GM21576 (cell line): Measurements from ENCODE around the gene INPP5A.

Experiments used
- ATAC-seq: cut with Tn5 transposase; IDR thresholded peaks from one replicate; pipeline ENCODE4 v1.9.1; 2021; ENCODE audit warnings: mild to moderate bottlenecking, moderate library complexity; ENCODE audit not compliant: unreplicated experiment

INPP5A gene

DNA sequence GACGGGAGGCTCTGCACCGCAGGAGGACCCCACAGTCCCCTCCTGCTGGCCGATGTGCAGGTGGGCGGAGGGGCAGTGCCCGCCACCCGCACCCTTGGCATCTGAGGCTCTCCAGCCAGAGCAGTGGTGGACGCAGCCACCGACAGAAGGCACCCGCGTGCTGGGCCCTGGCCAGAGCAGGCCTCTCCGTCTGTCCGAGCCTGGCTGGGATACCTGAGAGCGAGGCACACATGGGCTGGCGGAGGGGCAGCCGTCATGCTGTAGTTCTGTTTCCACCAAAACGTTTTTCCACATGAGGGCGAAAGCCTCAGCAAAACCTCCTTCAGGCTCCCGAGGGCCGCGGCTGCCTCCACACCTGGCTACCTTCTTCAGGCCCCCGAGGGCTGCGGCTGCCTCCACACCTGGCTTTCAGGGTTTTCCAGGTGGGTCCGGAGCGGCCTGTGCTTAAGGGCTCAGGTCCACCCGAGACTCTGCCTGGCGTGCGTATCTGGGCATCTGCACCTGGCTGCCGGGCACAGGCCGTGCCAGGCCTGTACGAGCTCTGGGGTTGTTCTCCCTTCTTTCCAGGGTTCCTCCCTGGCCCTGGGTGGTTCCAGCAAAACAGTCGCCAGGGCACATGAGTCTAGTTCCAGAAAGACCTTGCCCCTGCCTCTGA is 115.5 kb downstream of the INPP5A start:
- no peak for ATAC-seq

DNA sequence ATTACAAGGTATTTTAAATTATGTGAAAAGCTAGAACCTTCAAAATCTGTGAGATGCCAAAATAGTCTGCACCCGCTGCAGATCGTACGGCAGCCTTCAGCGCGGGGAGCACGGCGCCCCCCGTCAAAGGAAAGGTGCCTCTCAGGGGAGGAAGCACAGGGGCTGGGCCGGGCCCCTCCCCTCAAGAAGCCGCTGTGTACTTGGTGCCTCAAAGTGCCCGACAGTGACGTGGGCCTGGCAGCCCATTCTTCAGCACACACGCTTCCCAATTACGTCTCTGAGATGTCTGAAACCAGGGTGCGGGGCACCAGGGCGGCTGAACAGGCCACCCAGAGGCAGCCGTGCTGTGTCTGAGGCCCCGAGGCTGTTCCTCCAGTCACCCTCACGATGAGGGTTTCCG is 116.1 kb downstream of the INPP5A start:
- ATAC-seq = no peak

DNA sequence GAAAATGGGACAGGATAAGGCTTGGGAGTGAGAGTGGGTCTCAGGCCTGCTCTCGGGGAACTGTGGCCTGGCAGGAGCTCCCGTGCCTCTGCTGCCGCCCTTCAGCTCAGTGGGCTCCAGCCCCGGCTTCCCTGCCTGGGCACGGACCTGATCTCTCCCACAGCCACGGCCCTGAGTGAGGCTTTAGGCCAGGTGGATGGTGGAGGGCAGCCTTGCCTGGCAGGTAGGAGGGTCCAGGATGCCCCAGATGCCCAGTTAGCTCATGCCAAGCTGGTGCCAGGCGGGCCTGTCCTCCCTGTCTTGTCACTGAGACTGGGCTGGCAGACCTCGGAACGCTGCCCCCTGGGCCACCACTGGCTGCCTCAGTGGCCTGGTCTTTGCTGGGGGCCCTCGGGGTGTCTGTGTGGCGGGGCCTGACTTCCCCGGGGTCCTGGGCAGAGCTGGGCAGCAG is 116.6 kb downstream of the INPP5A start:
- ATAC-seq = no peak

DNA sequence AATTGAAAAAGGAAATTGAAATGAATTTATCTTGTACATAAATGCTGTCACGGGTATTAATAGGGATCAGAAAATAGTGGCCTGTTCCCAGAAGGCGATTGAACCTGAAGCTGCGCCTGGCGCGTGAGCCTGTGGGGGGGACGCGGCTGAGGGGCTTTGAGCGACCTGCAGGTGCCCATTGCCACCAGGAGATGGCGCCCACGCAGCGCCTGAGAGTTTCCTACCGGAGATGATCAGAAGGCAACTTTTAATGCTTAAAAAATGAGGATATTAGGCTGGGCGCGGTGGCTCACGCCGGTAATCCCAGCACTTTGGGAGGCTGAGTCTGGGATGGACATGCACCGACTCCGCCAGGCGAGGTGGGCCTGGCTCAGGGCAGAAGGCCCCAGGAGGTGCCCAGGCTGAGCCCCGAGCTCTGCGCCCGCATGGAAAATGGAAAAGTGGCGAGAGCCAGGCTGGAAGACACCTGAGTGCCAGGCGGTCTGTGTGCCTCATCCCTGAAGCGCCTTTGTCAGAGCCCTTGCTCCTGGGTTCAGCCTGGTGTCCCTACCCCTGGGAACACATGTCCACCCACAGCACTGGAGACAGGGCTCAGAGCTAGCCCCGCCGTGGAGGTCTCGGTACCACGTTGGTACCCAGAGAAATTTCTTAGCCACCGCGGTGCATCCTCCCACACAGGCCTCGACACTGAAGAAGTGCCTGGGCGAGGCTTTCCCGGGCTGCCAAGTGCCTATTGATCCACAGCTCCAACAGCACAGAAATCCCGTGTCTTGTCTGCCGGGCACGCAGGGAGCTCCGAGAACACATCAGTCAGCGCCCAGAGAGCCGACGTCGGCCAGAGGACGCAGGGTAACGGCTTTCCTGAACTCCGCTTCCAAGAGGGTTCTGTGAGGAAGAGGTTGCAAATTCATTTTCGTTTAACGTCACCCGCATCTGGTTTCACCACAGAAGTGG is 117.4 kb downstream of the INPP5A start:
- ATAC-seq = no peak

DNA sequence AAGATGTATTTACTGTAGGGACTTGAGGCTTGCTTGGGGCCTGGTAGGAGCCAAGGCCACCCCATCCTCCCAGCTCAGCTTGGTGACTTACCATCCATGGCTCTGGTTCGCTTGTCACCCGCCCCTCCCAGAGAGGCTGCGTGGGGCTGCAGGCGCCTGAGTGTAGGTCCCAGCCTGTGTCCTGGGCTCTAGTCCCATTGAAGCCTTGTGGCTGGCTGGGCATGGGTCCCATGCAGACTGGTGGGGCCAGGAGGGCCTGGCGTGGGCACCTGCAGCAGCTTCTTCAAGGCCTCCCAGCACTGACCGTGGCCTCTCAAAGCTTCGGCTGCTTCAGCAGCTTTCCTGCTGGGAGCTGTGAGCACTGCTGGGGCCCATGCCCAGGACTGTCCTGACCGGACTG is 118.1 kb downstream of the INPP5A start:
- no peak for ATAC-seq

DNA sequence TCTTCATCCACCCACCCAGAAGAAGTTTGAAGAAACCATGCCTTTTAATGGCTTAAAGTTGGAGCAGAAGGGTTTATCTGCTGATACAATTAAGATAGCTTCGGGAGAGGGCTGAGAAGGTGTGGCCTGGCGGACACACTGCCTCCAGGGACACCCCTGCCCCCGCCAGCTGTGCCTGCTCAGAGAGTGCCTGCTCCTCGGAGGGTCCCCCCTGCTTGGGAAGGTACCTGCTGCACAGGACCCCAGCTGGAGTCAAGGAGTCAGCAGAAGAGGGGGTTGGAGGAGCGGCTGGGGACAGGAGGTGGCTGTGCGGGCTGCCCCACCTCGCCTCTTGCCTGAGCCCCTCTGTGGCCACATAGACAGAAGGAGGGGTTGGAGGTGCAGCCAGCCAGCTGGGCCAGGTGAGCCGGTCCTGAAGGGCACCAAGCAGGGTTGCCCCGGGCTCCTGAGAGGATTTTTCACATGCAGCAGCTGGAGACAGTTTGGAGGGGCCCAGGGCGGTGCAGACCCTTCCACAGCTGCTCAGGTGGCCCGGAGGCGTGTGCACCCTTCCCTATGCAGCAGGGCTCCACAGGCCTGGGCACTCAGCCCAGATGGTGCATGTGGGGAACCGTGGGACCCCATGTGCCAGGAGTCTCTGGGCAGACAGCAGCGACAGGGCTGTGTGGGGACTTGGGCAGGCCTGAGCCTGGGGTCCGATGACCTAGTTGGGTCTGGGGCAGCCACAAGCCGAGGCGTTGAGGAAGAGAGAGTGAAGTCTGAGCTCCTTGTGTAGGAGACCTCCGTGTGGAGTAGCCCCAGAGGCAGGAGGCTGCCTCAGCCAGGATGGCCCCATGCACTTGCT is 118.9 kb downstream of the INPP5A start:
- no peak for ATAC-seq

DNA sequence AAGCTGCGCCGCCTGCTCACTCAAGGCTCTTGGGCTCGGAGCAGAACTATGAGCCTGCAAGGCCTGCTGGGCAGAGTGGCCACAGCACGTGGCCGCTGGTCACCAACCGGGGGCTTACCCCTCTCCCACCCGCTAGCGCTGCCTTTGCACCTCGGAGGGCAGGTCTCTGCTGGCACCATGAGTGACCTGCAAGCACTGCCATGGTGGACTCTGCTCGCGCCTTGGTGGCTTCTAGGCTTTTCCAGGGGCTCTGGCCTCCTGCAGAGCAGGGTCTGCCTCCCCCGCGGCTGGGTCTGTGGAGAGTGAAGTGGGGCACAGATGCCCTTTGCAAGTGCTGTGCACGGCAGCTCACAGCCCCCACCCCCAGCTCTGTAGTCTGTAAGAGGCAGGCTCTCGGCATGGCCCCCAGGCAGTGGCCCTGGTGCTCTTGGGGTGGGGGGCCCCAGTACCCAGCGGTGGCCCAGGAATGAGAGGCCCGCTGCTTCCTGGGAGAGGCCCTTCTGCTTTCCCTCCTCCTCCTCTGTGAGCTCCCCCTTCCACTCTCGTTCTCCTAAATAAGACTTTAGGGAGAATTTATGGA is 119.6 kb downstream of the INPP5A start:
- no peak for ATAC-seq

DNA sequence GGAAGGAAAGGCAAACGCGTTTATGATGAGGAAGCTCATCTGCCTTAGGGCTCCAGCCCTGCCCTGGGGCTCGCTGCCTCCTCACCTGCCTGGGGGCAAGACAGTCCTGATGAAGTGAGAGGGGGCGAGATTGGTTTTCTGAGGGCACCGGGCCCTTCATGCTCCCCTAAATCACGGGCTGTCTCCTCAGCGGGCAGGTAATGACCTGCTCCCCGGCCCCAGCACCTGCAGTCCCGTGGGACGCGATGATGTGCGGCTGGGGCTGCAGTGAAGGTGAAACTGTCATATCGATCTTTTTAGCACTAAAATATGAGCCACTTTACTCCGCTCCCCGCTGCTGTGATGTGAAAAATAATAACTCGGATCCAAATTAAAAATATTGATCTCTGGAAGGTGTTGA is 120.2 kb downstream of the INPP5A start:
- no peak for ATAC-seq

DNA sequence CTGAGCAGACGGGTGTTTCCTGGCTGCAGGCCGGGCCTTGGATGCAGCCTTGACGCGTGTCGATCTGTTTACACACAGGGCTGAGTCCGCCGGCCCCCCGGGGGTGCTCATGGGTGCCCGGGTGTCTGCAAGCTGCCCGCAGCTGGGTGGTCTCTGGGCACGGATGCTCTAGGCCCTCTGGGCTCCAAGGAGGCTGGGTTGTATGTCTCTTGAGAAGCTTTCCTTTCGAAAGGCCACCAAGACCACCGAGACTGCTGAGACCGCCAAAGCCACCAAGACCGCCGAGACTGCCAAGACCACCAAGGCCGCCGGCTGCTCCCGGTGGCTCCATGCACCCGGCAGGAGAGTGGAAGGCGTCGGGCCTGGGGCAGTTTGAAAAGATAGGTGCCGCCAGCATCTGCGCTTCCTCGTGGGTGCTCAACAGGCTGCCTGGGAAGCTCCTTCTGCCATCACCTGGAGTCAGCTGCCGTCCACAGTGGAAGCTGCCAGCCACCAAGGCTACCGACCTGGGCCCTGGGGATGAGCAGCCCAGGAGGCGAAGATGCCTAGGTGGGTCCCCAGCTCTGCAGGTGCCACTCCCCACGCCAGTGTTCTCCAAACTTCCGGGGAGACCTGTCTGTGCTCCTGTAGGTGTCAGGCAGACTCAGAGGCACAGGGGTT is 121.1 kb downstream of the INPP5A start:
- ATAC-seq = no peak

DNA sequence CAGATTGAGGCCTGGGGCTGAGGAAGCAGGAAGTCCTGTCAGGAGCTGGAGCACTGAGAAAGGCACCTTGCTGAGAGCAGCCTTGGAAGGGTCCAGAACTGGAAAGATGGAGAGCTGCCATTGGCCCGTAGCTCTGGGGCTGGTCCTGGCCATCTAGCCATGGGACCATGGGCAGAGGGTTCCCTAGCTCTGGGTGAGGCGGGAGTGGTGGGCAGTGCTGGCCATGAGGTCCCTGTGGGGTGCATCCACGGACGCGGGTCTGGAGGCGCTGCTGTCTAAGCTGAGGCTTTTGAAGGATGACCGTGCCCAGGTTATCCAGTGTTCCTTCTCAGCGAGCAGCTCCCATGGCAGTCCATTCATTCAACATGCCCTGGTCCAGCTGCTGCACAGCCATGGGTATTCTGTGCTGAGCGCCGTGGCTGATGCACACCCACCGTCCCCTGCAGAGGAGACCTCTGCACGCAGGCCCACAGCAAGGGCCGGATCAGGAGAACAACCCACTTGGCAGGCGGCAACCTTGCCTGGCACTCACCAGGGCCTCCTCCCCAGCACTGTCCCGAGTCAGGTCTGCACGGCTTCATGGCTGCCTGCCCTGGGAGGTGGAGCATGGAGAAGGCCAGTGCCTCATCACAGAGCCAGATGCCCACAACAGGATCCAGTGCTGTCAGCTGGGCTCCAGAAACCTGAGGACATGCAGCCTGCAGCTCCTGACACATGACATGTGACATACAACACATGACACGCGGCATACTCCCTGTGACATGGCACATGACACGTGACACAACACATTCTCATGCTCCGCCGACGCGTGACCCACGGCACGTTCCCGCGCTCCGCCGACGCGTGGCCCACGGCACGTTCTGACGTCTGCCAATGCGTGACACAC is 121.9 kb downstream of the INPP5A start:
- ATAC-seq = no peak

DNA sequence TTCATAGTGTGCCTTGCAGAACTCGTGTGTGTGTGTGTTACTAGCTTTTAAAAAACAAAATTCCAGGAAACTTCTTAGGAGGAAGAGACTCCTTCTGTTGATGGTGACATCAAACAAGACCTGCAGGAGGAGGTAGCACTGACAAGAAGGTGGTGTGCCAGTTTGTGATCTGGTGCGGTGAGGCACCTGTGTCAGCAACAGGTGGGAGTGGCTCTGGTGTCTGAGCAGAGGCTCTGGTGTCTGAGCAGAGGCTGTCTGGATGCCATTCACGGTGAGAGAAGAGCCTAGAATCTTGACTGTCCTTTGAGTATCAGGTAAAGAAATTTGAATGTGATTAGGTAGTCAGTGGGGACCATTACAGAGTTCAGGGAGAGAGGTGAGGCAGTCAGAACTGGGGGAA is 122.8 kb downstream of the INPP5A start:
- no peak for ATAC-seq

DNA sequence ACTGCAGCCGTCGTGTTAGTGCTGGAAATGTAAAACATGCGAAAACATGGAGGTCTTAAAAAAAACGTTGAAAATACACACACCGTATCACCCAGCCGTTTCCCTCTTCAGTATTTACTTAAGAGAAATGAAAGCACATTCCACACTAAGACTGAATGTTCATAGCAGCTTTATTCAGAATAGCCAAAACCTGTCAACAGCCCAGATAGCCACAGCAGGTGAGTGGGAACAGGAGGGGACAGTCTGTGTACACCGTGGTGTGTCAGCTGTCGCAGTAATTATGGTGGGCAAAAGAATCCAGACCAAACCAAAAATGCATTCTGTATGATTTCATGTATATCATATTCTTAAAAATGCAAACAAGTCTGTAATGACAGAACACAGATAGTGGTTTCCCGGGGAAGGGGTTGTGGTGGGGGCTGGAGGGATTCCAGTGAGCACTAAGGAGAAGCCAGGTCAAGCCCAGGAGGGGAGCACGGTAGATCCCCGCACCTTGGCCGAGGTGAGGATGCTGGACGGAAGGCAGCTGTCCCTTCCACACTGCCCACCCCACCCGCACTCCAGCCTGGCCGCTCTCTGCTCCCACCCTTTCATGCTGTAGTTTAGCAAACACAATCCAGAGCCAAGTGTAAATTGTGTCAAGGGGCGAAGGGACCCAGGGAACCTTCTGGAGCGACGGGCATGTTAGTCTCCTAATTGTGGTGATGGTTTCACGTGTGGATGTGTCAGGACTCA is 124.8 kb downstream of the INPP5A start:
- ATAC-seq = no peak

DNA sequence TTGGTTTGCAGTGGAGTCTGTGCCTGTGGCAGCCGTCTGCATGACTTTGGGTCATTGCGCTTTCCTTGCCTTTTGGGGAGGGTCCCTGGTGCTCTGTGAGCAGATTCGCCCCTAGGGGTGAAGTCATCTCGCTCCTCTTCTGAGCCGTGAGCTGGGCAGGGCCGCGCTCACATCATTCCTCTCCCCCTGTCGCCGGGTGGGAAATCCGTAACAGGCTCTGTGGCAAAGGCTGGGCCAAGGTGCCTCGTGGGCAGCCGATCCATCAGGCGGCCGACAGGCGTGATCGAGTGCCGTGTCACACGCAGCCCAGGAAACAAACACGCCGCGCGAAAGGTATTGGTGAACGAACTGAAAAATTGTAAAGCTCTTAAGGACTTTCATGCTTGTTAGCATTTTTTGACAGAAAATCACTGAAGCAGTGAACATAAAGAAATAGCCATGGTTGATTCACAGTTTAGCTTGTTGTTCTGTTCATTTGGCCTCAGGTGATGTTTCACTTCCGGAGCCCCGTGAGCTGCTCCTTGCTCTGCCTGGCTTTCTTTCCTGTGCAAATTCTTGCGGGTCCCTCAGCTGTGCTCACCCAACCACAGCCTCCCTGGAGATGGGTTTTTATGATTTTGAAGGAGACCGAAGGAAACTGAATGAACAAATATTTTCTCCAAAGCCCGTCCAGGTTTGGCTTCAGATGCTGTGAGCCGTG is 126.2 kb downstream of the INPP5A start:
- ATAC-seq = no peak

DNA sequence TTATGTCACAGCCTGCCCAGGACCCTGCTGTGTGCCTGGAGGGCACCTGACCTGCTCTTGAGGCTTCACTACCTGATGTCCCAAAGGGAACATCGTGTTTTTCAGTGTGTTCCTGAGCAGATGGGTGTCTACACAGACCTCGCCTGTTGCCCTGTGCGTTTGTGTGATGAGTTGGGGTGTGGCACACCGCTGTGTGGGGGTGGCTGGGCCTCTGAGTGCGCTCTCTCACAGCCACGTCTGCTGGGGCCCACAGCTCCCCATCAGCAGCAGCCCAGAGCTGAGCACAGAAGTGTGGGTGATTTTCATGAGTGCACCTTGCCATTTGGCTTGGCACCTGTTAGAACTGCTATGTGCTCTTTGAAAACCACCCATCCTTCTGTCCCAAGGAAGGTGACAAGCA is 126.8 kb downstream of the INPP5A start:
- ATAC-seq = no peak

DNA sequence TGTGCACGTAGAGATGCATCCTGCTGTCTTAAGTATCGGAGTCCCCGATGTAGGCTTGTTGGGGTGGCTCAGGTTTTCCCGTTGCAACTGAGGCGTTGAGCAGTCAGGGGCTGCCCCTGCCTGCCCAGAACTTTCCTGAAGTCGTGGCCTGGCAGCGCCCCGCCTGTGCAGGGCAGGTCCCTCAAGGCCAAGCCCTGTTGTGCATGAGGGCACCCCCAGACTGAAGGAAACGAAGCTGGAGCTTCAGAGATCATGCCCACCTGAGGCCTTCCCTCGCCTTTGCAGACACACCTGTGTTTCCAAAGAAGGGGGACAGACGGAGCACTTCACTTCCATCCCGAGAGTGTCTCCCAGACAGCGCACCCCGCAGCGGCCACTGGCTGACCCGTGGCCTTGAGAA is 127.3 kb downstream of the INPP5A start:
- ATAC-seq = no peak

DNA sequence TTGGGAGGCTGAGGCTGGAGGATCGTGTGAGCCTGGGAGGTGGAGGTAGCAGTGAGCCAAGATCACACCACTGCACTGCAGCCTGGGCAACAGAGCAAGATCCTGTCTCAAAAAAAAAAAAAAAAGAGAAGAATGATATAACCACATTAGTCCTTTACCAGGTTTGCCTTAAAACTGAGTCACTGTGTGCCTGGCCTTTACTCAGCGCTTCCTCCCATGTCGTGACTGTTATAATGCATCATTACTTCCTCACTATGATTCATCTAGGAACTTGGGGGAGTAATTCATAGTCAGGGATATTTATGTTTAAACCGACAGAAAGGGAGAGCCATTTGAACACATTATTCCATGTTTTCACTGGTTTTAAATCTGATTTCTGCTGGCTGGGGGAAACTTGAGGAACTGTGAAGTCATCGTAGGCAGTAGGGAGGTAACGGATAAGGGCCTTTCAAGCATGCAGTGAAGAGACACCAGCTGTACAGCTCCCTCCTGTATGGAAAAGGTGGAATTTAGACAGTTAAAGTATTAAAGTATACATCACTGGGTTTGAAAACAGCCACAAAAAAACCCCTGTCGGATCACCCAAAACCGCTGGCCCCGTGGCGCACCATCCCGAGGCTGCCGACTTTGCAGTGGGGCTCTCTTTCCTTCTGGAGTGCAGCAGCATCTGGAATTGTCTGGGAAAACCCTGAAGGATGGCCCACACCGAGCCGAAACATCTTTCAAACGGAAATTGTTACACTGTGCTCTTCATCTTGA is 128.5 kb downstream of the INPP5A start:
- ATAC-seq = no peak

DNA sequence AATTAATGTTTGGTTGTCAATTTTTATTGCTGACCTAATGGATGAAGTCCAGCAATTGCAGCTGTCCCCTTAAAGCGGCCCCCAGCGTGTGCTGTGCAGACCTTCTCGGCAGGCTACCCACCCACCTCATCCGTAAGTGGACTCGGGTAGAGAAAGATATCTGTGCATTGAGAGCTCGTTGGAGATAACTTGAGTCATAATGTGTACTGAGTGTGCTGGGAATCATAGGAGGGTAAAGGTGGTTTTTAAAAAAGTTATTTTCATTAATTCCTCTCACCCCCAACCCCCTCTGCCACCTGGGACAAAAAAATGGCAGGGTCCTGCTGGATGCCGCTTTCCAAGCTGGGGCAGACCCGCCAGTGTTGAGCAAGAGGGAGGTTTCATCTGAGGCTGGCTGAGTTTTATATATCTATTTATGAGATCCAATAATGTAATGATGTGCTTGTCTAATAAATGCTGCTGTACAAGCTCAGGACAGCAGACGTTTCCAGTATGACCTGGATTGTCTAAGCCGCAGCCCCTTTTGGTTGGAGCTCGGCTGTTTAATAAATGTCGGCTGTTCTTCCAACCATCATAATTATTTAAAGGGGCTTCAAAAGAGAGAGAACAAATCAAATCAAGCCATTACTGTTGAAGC is 129.2 kb downstream of the INPP5A start:
- no peak for ATAC-seq
